Cerebellar cortex (tissue), 1 donor: Measurements from ENCODE around the gene CLTB.
"Not testable (repeated sequence)": the region's sequence is repeated elsewhere in the genome, so short reads cannot be mapped to it uniquely, and the experiment has no call there.

Experiments used
- DNase-seq: peaks from one replicate; pipeline ENCODE4 v3.0.0-alpha.2; 2015; ENCODE audit warnings: low spot score

The CLTB gene

DNA sequence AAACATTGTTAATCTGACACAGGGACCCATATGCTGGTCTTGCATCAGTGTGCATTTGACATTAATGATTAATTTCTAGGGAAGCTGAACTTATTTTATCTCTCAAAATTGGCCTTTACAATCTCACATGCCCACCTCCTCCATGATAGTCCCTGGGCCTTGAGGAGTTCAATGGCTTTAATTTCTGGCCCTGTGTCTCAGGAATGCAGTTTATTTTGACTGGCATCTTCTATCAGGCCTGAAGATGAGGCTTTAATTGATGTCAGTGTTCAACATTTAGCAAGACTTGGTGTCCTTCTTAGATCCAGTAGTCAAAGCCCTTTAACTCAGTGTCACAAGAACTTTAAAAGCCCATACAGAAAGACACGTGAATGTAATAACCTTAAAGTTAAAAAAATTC is 10.5 kb upstream of the CLTB start:
- no peak for DNase-seq

GRCh38 chr5:176425791-176426190 is 9.5 kb upstream of the CLTB start:
- no peak for DNase-seq

DNA sequence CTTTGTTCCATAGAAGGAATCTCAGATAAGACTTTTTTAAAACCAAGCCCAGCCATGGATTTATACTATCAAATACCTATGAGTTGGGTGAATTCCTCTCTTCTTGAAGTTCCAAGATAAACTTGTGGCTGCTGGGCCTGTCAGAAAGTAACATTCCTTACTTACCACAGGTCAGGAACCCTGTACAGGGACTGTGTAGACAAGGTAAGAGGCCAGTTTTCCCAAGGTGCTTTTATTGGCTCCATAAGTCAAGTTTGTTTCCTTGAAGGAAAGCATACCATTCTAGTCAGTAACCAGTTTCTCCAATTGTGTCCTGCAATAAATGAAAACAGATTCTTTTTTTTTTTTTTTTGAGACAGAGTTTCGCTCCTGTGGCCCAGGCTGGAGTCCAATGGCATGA is 8.8 kb upstream of the CLTB start:
- no peak for DNase-seq

DNA sequence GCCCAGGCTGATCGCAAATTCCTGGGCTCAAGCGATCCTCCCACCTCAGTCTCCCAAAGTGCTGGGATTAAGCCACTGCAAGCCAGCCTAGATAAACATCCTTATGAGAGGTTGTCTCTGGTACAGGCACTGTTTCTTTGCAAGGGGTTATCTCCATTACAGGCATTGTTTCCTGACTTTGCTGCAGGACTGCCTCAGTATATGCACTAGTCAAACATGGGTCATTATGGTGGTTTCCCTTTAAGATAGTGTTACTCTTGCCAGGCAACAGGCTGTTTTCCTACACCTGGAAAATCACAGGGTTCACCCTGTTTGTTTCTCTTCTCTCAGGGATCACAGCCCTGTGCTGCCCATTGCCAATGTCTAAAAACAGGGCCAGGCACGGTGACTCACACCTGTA is 7.8 kb upstream of the CLTB start:
- no peak for DNase-seq

GRCh38 chr5:176420972-176421544 is 4.7 kb upstream of the CLTB start:
- no peak for DNase-seq

GRCh38 chr5:176420086-176420485 is 3.7 kb upstream of the CLTB start:
- DNase-seq, result no peak

DNA sequence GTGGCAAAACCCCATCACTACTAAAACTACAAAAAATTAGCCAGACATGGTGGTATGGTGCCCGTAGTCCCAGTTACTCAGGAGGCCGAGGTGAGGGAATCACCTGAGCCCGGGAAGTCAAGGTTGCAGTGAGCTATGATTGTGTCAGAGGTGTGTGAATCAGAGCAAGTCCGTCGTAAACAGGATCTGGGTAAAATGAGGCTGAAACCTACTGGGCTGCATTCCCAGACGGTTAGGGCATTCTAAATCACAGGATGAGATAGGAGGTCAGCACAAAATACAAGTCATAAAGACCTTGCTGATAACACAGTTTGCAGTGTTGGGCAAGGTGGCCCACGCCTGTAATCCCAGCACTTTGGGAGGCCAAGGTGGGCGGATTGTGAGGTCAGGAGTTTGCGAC is 1.9 kb upstream of the CLTB start:
- DNase-seq, result no peak

DNA sequence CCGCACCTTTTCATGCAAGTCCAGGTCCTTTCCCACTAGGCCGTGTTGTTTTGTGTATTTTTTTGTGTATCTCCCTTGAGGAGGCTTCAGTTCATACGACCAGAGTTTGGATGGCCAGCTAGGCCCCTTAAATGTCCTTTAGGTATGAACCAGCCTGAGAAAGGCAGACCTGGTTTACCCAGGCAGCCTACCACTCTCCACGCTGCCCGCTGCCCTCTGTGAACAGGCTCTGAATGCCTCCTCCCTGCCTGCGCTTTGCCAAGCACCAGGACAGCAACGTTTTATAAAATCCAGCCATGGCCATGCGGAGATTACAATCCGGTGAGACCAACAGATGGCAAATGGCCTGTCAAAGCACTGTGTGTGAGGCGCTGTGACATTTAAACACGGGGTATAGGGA is 626 bp upstream of the CLTB start:
- DNase-seq, result peak; percentile 44

DNA sequence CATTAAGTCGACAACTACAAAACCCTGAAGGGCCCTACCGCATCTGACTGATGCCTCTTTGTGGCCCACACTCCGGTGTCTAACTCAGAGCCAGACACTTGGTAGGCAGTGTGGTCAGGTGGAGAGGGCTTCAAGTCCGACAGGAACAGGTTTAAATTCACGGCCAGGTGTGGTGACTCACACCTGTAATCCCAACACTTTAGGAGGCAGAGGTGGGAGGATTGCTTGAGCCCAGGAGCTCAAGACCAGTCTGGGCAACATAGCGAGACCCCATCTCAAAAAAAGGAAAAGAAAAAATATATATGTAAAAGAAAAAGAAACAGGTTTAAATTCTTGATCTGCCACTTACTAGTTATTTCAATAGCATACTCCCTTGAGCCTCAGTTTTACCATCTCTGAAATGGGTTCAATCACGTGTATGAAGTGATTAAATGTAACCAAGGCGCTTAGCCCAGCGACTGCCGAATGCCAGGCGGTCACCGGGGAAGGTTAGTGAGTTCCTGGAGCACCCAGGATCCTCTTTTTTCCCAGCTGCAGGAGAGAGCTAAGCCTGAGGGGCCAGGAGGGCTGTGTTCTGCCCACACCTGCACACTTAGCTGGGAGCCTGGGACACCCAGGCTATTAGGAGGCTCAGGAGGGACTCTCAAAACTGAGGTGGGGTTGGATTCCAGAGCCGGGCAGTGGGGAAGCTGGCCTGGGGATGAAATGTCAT is 943 bp downstream of the CLTB start:
- peak; percentile 24 for DNase-seq

DNA sequence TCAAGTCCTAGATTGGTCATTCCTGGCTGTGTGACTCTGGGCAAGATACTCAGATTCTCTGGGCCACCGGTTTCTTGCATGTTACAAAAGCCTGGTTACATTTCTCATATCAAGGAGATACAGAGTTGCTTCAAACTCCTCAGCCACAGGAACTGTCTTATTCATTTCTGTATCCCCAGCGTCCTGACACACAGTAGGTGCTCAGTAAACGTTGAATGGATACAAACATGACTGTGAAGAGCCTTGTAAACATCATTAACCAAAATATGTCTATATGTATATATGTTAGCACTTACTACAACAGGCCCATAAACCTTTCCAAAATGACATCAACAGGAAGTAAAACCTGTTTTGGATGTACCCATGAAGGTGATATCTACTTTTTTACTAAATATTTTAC is 1.6 kb downstream of the CLTB start:
- DNase-seq, result no peak

- peak; percentile 22 for DNase-seq
These were observed 2.6 kb downstream of the CLTB start for GRCh38 chr5:176413709-176414191.

- DNase-seq, result peak; percentile 22
These were observed 3.1 kb downstream of the CLTB start for GRCh38 chr5:176413255-176413565.

GRCh38 chr5:176412517-176413254 is 3.7 kb downstream of the CLTB start:
- DNase-seq, result no peak

GRCh38 chr5:176410486-176411180 is 5.7 kb downstream of the CLTB start:
- DNase-seq, result no peak

DNA sequence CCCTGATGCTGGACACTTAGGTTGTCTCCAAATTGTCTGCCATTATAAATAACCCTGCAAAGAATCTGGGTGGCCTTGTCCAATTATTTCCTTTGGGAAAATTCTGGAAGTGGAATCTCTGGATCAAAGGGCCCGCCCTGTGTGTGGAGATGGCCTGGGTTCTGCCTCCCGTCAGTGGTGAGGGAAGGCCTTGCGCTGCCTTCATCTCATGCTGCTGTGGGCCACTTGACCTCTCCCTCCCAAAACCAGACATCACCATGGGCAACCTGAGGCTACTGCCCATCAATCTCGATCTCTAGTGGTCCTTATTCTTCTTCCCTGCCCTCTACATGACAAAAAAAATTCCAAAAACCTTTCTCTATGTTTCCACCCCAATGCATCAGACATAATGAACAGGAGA is 6.6 kb downstream of the CLTB start:
- DNase-seq, result no peak

DNA sequence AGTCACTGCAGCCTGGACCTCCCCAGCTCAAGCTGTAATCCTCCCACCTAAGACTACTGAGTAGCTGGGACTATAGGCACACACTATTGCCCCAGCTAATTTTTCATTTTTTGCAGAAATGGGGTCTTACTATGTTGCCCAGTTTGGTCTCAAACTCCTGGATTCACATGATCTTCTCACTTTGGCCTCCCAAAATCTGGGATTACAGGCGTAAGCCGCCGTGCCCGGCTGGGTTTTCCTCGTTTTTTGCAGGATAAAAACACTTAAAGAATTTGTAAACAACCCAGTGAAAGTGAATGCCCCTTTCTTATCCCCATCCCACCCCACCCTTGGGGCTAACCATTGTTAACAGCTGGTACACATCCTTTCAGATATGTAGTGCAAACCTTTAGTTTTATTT is 7.7 kb downstream of the CLTB start:
- no peak for DNase-seq

DNA sequence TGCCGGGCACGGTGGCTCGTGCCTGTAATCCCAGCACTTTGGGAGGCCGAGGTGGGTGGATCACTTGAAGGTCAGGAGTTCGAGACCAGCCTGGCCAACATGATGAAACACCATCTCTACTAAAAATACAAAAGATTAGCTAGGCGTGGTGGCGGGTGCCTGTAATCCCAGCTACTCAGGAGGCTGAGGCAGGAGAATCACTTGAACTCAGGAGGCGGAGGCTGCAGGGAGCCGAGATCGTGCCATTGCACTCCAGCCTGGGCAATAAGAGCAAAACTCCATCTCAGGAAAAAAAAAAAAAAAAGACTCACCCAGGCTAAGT is 8.1 kb downstream of the CLTB start:
- not testable (repeated sequence) for DNase-seq

DNA sequence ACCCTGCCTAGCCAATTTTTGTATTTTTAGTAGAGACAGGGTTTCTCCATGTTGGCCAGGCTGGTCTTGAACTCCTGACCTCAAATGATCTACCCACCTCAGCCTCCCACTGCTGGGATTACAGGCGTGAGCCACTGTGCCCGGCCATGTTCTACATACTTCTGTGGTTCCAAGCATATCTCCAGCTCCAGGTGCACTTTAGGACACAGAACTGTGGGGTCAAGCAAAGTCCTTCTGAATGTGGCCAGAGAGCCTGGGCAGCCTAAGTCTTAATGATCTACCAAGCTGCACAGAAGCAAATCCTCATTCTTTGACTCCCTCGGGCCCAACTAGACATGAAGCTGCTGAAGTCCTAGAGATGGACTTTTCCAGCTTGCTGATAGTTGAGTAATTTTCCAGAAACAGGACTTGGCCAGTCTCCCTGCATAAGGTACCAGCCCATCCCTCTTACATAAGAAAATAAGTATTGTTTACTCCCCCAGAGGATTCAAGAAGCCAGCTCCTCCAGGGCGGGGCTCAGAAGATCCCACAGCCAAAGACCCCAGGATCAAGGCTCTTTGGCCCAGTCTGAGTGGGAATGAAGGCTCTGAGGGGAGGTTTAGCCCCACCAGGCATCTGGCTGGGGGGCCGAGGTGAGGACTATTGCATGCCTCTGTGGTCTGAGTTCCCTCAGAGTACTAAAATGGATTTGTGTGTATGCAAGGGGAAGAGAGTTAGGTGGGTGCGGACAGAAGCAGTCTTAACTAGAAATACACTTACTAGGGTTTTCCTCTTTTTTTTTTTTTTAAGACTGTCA is 8.7 kb downstream of the CLTB start:
- DNase-seq, result no peak

DNA sequence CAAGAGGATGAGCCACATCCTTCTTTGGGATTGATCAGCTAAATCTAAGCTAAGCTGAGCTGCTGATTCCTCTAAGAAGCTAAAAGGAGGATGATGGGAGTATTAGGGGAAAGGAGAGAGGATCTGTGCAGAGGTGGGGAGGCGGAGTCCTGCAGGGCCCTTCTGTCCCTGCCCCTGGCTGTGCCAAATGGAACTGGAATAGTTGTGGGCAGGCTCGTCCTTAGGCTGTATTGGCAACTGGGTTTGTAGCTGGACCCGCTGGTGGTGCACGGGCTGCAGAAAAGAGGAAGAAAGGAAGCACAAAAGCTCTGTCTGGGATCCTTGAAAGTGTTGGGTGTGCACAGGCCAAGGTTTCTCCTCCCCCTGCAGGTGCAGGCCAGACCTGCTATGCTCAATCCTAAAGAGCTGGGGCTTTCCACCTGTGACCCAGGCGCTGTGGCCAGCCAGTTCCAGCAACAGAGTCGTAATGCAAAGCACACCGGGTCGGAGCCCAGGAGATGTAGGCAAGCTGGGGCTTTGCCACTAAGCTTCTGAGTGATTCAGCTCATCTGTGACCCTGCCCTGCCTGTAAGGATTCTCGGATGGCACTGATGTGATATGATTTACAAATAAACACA is 9.8 kb downstream of the CLTB start:
- DNase-seq, result no peak

- no peak for DNase-seq
These were observed 10.5 kb downstream of the CLTB start for GRCh38 chr5:176405656-176406435.
